OCI-LY7 (cell line): ENCODE results near the gene DDX39A.

Source experiments
- EZH2phosphoT487 ChIP-seq: fragments of 200-600 bp; sonication (generic); IDR thresholded peaks from 2 replicates; pipeline ENCODE4 v1.6.1; 2018; ENCODE audit warnings: low read depth, borderline replicate concordance, mild to moderate bottlenecking, mixed run types, antibody characterized with exemption, low read length, moderate library complexity, mixed read lengths
- TF ChIP-seq, protein P1 (sequence below): fragments of 200-600 bp; sonication (generic); conservative IDR thresholded peaks from 2 replicates; pipeline ENCODE4 v1.5.1; 2014; ENCODE audit warnings: mild to moderate bottlenecking, antibody characterized with exemption, low read length, moderate library complexity, mixed read lengths

GRCh38 chr19:14412324-14412995 lies 6.7 kb downstream of the DDX39A start:
- TF ChIP-seq, protein P1, sequence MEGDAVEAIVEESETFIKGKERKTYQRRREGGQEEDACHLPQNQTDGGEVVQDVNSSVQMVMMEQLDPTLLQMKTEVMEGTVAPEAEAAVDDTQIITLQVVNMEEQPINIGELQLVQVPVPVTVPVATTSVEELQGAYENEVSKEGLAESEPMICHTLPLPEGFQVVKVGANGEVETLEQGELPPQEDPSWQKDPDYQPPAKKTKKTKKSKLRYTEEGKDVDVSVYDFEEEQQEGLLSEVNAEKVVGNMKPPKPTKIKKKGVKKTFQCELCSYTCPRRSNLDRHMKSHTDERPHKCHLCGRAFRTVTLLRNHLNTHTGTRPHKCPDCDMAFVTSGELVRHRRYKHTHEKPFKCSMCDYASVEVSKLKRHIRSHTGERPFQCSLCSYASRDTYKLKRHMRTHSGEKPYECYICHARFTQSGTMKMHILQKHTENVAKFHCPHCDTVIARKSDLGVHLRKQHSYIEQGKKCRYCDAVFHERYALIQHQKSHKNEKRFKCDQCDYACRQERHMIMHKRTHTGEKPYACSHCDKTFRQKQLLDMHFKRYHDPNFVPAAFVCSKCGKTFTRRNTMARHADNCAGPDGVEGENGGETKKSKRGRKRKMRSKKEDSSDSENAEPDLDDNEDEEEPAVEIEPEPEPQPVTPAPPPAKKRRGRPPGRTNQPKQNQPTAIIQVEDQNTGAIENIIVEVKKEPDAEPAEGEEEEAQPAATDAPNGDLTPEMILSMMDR: no peak
- no peak for TF ChIP-seq EZH2phosphoT487
